HepG2 (cell line): ENCODE data around the gene NEU4. TPM values are rescaled to one million over a fixed set of nuclear protein-coding genes. Genes with fewer than 3 reads are reported as not detected.

Source experiments
- ATAC-seq: fragments of 200-7000 bp; cut with Tn5 transposase; 3 replicates; pipeline ENCODE4 v1.9.1; 2020; ENCODE audit warnings: mild to moderate bottlenecking, moderate library complexity
- BruUV-seq: library from RNA; stranded (reverse); fragments of 400-500 nt; replicated peaks from 2 replicates; lab custom pipeline; 2021; lab: Mats Ljungman, UMichigan
- CTCF ChIA-PET: fragments of 300-600 bp; formaldehyde crosslinking; extraction: SDS; loops from one replicate; lab custom pipeline; 2021; ENCODE audit warnings: low total read pairs, inconsistent platforms, low intra/inter-chr PET ratio; lab: Yijun Ruan, JAX
- POLR2A ChIA-PET: fragments of 350-600 bp; sonication (Branson Sonifier 250); formaldehyde crosslinking; loops from one replicate; lab custom pipeline; 2020; ENCODE audit warnings: antibody characterized with exemption, inconsistent platforms; lab: Yijun Ruan, JAX
- DNase-seq: peaks from one replicate; pipeline ENCODE4 v3.0.0-alpha.2; 2015; ENCODE audit warnings: low spot score
- FAIRE-seq: peaks from 3 replicates; lab custom pipeline; 2011; peaks lifted over from hg19 to GRCh38; lab: Jason Lieb, UNC
- H2AFZ ChIP-seq: one replicate; pipeline ENCODE4 v1.6.1; 2011; ENCODE audit warnings: low read length, inconsistent platforms
- H3K27ac ChIP-seq: fragments of 300-600 bp; 3 replicates; pipeline ENCODE4 v1.8.0; 2011; ENCODE audit warnings: mixed run types, mild to moderate bottlenecking, mixed read lengths, low read length, inconsistent platforms; ENCODE audit not compliant: insufficient read depth; ENCODE audit errors: extremely low read length
- H3K27me3 ChIP-seq, 2 experiments: fragments of 200-600 bp in 1 of 2; 2 replicates in 1 of 2; 3 replicates in 1 of 2; pipeline versions ENCODE4 v1.6.0 to v1.8.0; 2011; ENCODE audit warnings: low read length in 2 of 2, mild to moderate bottlenecking in 2 of 2, moderate library complexity in 2 of 2, inconsistent platforms in 1 of 2; ENCODE audit not compliant: insufficient read depth in 2 of 2, control insufficient read depth in 1 of 2
- H3K36me3 ChIP-seq, 2 experiments: fragments of 200-600 bp in 1 of 2; replicated peaks in 1 of 2; 2 replicates in 1 of 2; 3 replicates in 1 of 2; pipeline versions ENCODE4 v1.5.1 to v1.8.0; 2011; ENCODE audit warnings: low read length in 2 of 2, inconsistent platforms in 1 of 2; ENCODE audit not compliant: insufficient read depth in 2 of 2, control insufficient read depth in 1 of 2
- H3K4me1 ChIP-seq: 2 replicates; pipeline ENCODE4 v1.5.1; 2012; ENCODE audit warnings: low read length, inconsistent platforms; ENCODE audit not compliant: insufficient read depth
- H3K4me2 ChIP-seq: 2 replicates; pipeline ENCODE4 v1.6.0; 2011; ENCODE audit warnings: low read depth, low read length, inconsistent platforms
- H3K4me3 ChIP-seq, 3 experiments: fragments of 200-600 bp in 1 of 3; sonication (generic), shearing (Covaris generic) in 1 of 3; replicated peaks in 1 of 3; 2 replicates each; pipeline ENCODE4 v1.5.1; 2011 to 2016; ENCODE audit warnings: low read length in 3 of 3, inconsistent platforms in 2 of 3, low read depth in 2 of 3, mild to moderate bottlenecking in 2 of 3, control low read depth in 1 of 3, mixed read lengths in 1 of 3; ENCODE audit not compliant: insufficient read depth in 1 of 3
- H3K79me2 ChIP-seq: one replicate; pipeline ENCODE4 v1.6.1; 2011; ENCODE audit warnings: low read length, inconsistent platforms; ENCODE audit not compliant: insufficient read depth
- H3K9ac ChIP-seq: 2 replicates; pipeline ENCODE4 v1.6.0; 2011; ENCODE audit warnings: mild to moderate bottlenecking, low read depth, low read length, inconsistent platforms; ENCODE audit not compliant: insufficient read depth
- H3K9me3 ChIP-seq: 2 replicates; pipeline ENCODE4 v1.5.1; 2012; ENCODE audit warnings: mild to moderate bottlenecking, low read length
- H4K20me1 ChIP-seq: 2 replicates; pipeline ENCODE4 v1.6.0; 2011; ENCODE audit warnings: inconsistent platforms, mild to moderate bottlenecking, low read length, moderate library complexity; ENCODE audit not compliant: insufficient read depth
- ARNT ChIP-seq: fragments of 450-650 bp; IDR thresholded peaks from 2 replicates; pipeline ENCODE4 v1.6.1; 2017
- CHCHD3 ChIP-seq: sonication (generic); formaldehyde crosslinking; IDR thresholded peaks from 2 replicates; pipeline ENCODE4 v1.8.0; 2022; ENCODE audit warnings: mild to moderate bottlenecking, missing genetic modification reagents, moderate library complexity
- FOXK1 ChIP-seq: sonication (generic); formaldehyde crosslinking; IDR thresholded peaks from 2 replicates; pipeline ENCODE4 v1.4.0; 2020; ENCODE audit warnings: low read depth, missing genetic modification reagents, borderline replicate concordance
- FOXP1 ChIP-seq, 2 experiments: fragments of 450-650 bp in 1 of 2; IDR thresholded peaks; 2 replicates each; pipeline ENCODE4 v1.6.1; 2017 to 2018; ENCODE audit warnings: antibody characterized with exemption in 1 of 2
- GABPA ChIP-seq, 2 experiments: IDR thresholded peaks; 2 replicates each; pipeline ENCODE4 v1.6.1; 2011 to 2016; ENCODE audit warnings: low read depth in 2 of 2, low read length in 1 of 2, missing biosample characterization in 1 of 2, missing genetic modification characterization in 1 of 2
- GABPB1 ChIP-seq: IDR thresholded peaks from 2 replicates; pipeline ENCODE4 v1.6.1; 2016; ENCODE audit warnings: mild to moderate bottlenecking, missing genetic modification reagents, moderate library complexity, missing compliant biosample characterization
- HNRNPL ChIP-seq: fragments of 200-400 bp; formaldehyde crosslinking; IDR thresholded peaks from 2 replicates; pipeline ENCODE4 v1.6.1; 2017; ENCODE audit warnings: mild to moderate bottlenecking, low read depth, low read length
- JUNB ChIP-seq: sonication (generic); formaldehyde crosslinking; IDR thresholded peaks from 2 replicates; pipeline ENCODE4 v1.8.0; 2022; ENCODE audit warnings: missing genetic modification reagents, mild to moderate bottlenecking, borderline replicate concordance
- NONO ChIP-seq, 2 experiments: fragments of 450-650 bp in 1 of 2; sonication (generic) in 1 of 2; formaldehyde crosslinking in 1 of 2; IDR thresholded peaks in 1 of 2; conservative IDR thresholded peaks in 1 of 2; 2 replicates each; pipeline versions ENCODE4 v1.6.1 to v1.8.0; 2017 to 2022; ENCODE audit warnings: mild to moderate bottlenecking in 1 of 2, missing genetic modification reagents in 1 of 2, moderate library complexity in 1 of 2
- POLR2AphosphoS2 ChIP-seq: IDR thresholded peaks from 2 replicates; pipeline ENCODE4 v1.6.1; 2011; ENCODE audit warnings: low read depth, low read length, improper control_type of control experiment
- SAP130 ChIP-seq: IDR thresholded peaks from 2 replicates; pipeline ENCODE4 v1.6.1; 2016; ENCODE audit warnings: low read depth
- ZNF207 ChIP-seq: fragments of 450-650 bp; IDR thresholded peaks from 2 replicates; pipeline ENCODE4 v1.6.1; 2016; ENCODE audit warnings: antibody characterized with exemption, borderline replicate concordance
- ZNF282 ChIP-seq: fragments of 450-650 bp; IDR thresholded peaks from 2 replicates; pipeline ENCODE4 v1.6.1; 2018; ENCODE audit not compliant: partially characterized antibody
- WGBS: methylation state at CpG from one replicate; pipeline ENCODE4 v1.1.6; 2017; ENCODE audit warnings: low lambda C conversion rate; 5-methylcytosine and 5-hydroxymethylcytosine counted together
- in situ Hi-C: cut with HindIII; loops from 2 replicates; pipeline ENCODE4 v1.10.0; 2017; ENCODE audit warnings: low pct_unique_long_range_greater_than_20kb; ENCODE audit not compliant: extremely low pct_ligation_motif_present
- intact Hi-C: fragments of 100-400 bp; cut with micrococcal nuclease; formaldehyde crosslinking; loops from one replicate; pipeline ENCODE4 v1.10.0; 2022; ENCODE audit not compliant: unreplicated experiment
- polyA plus RNA-seq, 8 experiments: library from polyadenylated mRNA; depleted of rRNA in 3 of 8; stranded (reverse) in 7 of 8; unstranded in 1 of 8; fragments of >200 nt; fragmentation: Illumina TruSeq in 4 of 8; extraction: Trizol in 4 of 8; gene quantifications; 2 replicates each; pipeline versions ENCODE4 v1.2.1 to v1.2.3, GENCODE V29; 2011 to 2016; ENCODE audit warnings: low read depth in 4 of 8, missing spikeins in 1 of 8, mixed read lengths in 1 of 8; ENCODE audit not compliant: insufficient read depth in 1 of 8
- total RNA-seq, 5 experiments: library from RNA; depleted of rRNA; stranded (reverse); fragments of >200 nt; fragmentation: Illumina TruSeq; extraction: Trizol; gene quantifications; 2 replicates each; pipeline ENCODE4 v1.2.3, GENCODE V29; 2016; ENCODE audit warnings: low read depth in 1 of 5
- TF ChIP-seq, protein P1 (sequence below): sonication (generic); formaldehyde crosslinking; IDR thresholded peaks from 2 replicates; pipeline ENCODE4 v1.8.0; 2022; ENCODE audit warnings: missing genetic modification reagents, mild to moderate bottlenecking, moderate library complexity, borderline replicate concordance
- TF ChIP-seq, protein P2 (sequence below): IDR thresholded peaks from 2 replicates; pipeline ENCODE4 v1.6.1; 2016; ENCODE audit warnings: low read depth, control low read depth
- TF ChIP-seq, protein P3 (sequence below): IDR thresholded peaks from 2 replicates; pipeline ENCODE4 v1.6.1; 2016; ENCODE audit warnings: low read depth
- TF ChIP-seq, protein P4 (sequence below): sonication (generic); formaldehyde crosslinking; IDR thresholded peaks from 2 replicates; pipeline ENCODE4 v1.4.0; 2020; ENCODE audit warnings: missing genetic modification reagents

Gene NEU4
- total and polyA plus RNA-seq, 2 of the 13 experiments (the other 11 are each of a cell fraction or from before 2014, with no cell fraction given): 53.5 to 107 TPM

DNA sequence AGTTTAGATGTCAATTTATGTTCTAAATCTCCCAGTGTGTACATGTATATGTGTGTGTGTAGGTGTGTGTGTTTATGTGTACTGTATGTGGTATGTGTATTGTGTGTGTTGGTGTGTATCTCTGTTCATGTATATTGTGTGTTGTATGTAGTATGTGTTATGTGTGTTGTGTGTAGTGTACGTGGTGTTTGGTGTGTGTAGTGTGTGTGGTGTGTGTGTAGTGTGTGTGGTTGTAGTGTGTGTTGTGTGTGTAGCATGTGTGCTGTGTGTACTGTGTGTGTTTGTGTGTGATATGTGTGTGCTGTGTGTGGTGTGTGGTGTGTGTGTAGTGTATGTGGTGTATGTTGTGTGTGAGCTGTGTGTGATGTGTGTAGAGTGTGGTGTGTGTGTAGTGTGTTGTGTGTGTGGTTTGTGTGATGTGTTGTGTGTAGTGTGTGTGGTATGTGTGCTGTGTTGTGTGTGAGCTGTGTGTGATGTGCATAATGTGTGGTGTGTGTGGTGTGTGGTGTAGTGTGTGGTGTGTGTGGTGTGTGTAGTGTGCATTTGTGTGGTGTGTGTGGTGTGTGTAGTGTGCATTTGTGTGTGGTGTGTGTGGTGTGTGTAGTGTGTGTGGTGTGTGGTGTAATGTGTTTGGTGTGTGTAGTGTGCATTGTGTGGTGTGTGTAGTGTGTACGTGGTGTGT lies 55.3 kb downstream of the NEU4 start:
- no peak for DNase-seq
- Histone ChIP-seq H3K9ac (no peak overlapping the region), H3K4me2 (no peak overlapping the region), H2AFZ (no peak overlapping the region), H3K27me3 (peaks cover 9 to 85% of the 10 kb centered on the region in 2 experiments; a peak in 4 of 5 replicates), H3K4me3 (no peak overlapping the region), H4K20me1 (0 out of 2 replicates have a peak, but pooled peaks cover 5% of the 10 kb centered on the region), H3K4me1 (peaks cover 6% of the 10 kb centered on the region), H3K36me3 (no peaks in the 10 kb centered on the region), H3K9me3 (no peaks in the 10 kb centered on the region), H3K79me2 (no peaks in the 10 kb centered on the region), H3K27ac (no peak overlapping the region)
- WGBS: 65% methylated on average over 2 of the region's 2 CpGs
- no TSS peak for BruUV-seq
- no peak for ATAC-seq
- intact Hi-C loops: no loop called here
- ChIA-PET POLR2A (no interaction called here), CTCF (no interaction called here)
- peak; percentile 98 for FAIRE-seq
- in situ Hi-C loops: no loop called here
- TF ChIP-seq, protein P1, sequence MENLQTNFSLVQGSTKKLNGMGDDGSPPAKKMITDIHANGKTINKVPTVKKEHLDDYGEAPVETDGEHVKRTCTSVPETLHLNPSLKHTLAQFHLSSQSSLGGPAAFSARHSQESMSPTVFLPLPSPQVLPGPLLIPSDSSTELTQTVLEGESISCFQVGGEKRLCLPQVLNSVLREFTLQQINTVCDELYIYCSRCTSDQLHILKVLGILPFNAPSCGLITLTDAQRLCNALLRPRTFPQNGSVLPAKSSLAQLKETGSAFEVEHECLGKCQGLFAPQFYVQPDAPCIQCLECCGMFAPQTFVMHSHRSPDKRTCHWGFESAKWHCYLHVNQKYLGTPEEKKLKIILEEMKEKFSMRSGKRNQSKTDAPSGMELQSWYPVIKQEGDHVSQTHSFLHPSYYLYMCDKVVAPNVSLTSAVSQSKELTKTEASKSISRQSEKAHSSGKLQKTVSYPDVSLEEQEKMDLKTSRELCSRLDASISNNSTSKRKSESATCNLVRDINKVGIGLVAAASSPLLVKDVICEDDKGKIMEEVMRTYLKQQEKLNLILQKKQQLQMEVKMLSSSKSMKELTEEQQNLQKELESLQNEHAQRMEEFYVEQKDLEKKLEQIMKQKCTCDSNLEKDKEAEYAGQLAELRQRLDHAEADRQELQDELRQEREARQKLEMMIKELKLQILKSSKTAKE: peak; percentile 41; the same call in 1 of the 2 replicates
- TF ChIP-seq, protein P2, sequence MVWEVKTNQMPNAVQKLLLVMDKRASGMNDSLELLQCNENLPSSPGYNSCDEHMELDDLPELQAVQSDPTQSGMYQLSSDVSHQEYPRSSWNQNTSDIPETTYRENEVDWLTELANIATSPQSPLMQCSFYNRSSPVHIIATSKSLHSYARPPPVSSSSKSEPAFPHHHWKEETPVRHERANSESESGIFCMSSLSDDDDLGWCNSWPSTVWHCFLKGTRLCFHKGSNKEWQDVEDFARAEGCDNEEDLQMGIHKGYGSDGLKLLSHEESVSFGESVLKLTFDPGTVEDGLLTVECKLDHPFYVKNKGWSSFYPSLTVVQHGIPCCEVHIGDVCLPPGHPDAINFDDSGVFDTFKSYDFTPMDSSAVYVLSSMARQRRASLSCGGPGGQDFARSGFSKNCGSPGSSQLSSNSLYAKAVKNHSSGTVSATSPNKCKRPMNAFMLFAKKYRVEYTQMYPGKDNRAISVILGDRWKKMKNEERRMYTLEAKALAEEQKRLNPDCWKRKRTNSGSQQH (CRISPR knock-in tag): no peak
- TF ChIP-seq FOXP1 (IDR thresholded peaks at IDR 0.05) (0 out of 2 replicates have a peak, but pooled peaks have one; percentile 61), FOXP1 (CRISPR knock-in tag; IDR thresholded peaks at IDR 0.05) (no peak), ZNF207 (peak; percentile 93; the same call in 1 of the 2 replicates), POLR2AphosphoS2 (no peak), ZNF282 (peak; percentile 20), HNRNPL (peak; percentile 81; the same call in 1 of the 2 replicates), SAP130 (no peak), FOXK1 (CRISPR knock-in tag) (no peak), NONO (IDR thresholded peaks at IDR 0.05) (0 out of 2 replicates have a peak, but pooled peaks have one; percentile 67), NONO (CRISPR knock-in tag; conservative IDR thresholded peaks at IDR 0.05) (no peak), CHCHD3 (CRISPR knock-in tag) (0 out of 2 replicates have a peak, but pooled peaks have one; percentile 52), GABPA (IDR thresholded peaks at IDR 0.05; ENCODE audit: low read depth, low read length) (0 out of 2 replicates have a peak, but pooled peaks have one; percentile 14), GABPA (CRISPR knock-in tag; IDR thresholded peaks at IDR 0.05; ENCODE audit: low read depth) (no peak), ARNT (0 out of 2 replicates have a peak, but pooled peaks have one; percentile 15), GABPB1 (CRISPR knock-in tag) (no peak), JUNB (CRISPR knock-in tag) (peak; percentile 36; the same call in 1 of the 2 replicates)
- TF ChIP-seq, protein P3, sequence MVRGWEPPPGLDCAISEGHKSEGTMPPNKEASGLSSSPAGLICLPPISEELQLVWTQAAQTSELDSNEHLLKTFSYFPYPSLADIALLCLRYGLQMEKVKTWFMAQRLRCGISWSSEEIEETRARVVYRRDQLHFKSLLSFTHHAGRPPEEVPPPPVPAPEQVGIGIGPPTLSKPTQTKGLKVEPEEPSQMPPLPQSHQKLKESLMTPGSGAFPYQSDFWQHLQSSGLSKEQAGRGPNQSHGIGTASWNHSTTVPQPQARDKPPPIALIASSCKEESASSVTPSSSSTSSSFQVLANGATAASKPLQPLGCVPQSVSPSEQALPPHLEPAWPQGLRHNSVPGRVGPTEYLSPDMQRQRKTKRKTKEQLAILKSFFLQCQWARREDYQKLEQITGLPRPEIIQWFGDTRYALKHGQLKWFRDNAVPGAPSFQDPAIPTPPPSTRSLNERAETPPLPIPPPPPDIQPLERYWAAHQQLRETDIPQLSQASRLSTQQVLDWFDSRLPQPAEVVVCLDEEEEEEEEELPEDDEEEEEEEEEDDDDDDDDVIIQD (CRISPR knock-in tag): no peak
- TF ChIP-seq, protein P4, sequence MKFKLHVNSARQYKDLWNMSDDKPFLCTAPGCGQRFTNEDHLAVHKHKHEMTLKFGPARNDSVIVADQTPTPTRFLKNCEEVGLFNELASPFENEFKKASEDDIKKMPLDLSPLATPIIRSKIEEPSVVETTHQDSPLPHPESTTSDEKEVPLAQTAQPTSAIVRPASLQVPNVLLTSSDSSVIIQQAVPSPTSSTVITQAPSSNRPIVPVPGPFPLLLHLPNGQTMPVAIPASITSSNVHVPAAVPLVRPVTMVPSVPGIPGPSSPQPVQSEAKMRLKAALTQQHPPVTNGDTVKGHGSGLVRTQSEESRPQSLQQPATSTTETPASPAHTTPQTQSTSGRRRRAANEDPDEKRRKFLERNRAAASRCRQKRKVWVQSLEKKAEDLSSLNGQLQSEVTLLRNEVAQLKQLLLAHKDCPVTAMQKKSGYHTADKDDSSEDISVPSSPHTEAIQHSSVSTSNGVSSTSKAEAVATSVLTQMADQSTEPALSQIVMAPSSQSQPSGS (CRISPR knock-in tag): no peak
